ENCODE measurements around the gene KIAA0930. TPM values are rescaled to one million over a fixed set of nuclear protein-coding genes. Genes with fewer than 3 reads are reported as not detected.

KIAA0930 gene
- total and polyA plus RNA-seq, 2 experiments from 2014 or later, result 15.0 to 78.6 TPM

- Histone ChIP-seq H3K4me2 (peak overlapping the region; percentile 94), H3K36me3 (ENCODE audit: insufficient read depth) (no peaks in the 10 kb centered on the region), H3K9me2 (ENCODE audit: insufficient read depth) (no peaks in the 10 kb centered on the region), H2AFZ (peak overlapping the region; percentile 97; the same call in 1 of the 2 replicates), H3K4me3 (peak overlapping the region; percentile 68), H4K20me1 (replicated peaks; ENCODE audit: insufficient read depth) (no peaks in the 10 kb centered on the region), H3K27ac (ENCODE audit: low read depth) (no peak overlapping the region), H3F3A (replicated peaks; ENCODE audit: low read depth) (0 out of 2 replicates have a peak, but pooled peaks cover 6% of the 10 kb centered on the region), H3K4me1 (ENCODE audit: insufficient read depth) (peaks cover 11% of the 10 kb centered on the region; the same call in 1 of the 2 replicates), H3K79me2 (replicated peaks; ENCODE audit: insufficient read depth) (no peaks in the 10 kb centered on the region), H3K27me3 (ENCODE audit: insufficient read depth) (peaks cover 13% of the 10 kb centered on the region)
- no peak for TF ChIP-seq STAT1 (IDR thresholded peaks at IDR 0.05; ENCODE audit: unreplicated experiment)
- TF ChIP-seq EZH2 (IDR thresholded peaks at IDR 0.05; ENCODE audit: low read depth, unreplicated experiment), result no peak
- no peak for TF ChIP-seq EZH2phosphoT487 (IDR thresholded peaks at IDR 0.05; ENCODE audit: unreplicated experiment)
- no peak for TF ChIP-seq ZNF331 (CRISPR knock-in tag; IDR thresholded peaks at IDR 0.05; ENCODE audit: low read depth)
- TF ChIP-seq JUNB (IDR thresholded peaks at IDR 0.05; ENCODE audit: unreplicated experiment), result no peak
- TF ChIP-seq ETS1 (IDR thresholded peaks at IDR 0.05), result no peak
- TF ChIP-seq CREB1 (CRISPR knock-in tag; IDR thresholded peaks at IDR 0.05; ENCODE audit: low read depth), result no peak
- no peak for TF ChIP-seq ZNF462 (CRISPR knock-in tag; IDR thresholded peaks at IDR 0.05)
- no peak for TF ChIP-seq ZNF114 (CRISPR knock-in tag; IDR thresholded peaks at IDR 0.05)
- no peaks in the 10 kb centered on the region; the same call in 2 of the 3 replicates for H3K36me3 Mint-ChIP-seq (ENCODE audit: low read depth)
- H3K9me3 Mint-ChIP-seq, result no peaks in the 10 kb centered on the region
- no peak overlapping the region for H3K27ac Mint-ChIP-seq
- peaks cover 15% of the 10 kb centered on the region for H3K27me3 Mint-ChIP-seq (ENCODE audit: insufficient read depth, low read depth, poor library complexity)
- H3K4me3 Mint-ChIP-seq, result peak overlapping the region; percentile 78
- DNase-seq (ENCODE audit: low spot score) (no peak), ATAC-seq (no peak)
- peaks cover 17% of the 10 kb centered on the region for H3K4me1 Mint-ChIP-seq
Measured at GRCh38 chr22:45270095-45271020, 29.7 kb upstream of the KIAA0930 start.

Data from GM23338 (cell line).